GM12864 (cell line): ENCODE results near the gene SMC1B.

ENCODE experiments used
- DNase-seq: peaks from one replicate; pipeline ENCODE4 v3.0.0-alpha.2; 2011; ENCODE audit warnings: low read depth
- H3K4me3 ChIP-seq: 2 replicates; pipeline ENCODE4 v1.5.1; 2011; ENCODE audit warnings: mild to moderate bottlenecking, low read depth, low read length, control low read depth
- TF ChIP-seq, protein P1 (sequence below): IDR thresholded peaks from 2 replicates; pipeline ENCODE4 v1.5.1; 2011; ENCODE audit warnings: low read depth, mild to moderate bottlenecking, moderate library complexity, low read length, control low read depth, inconsistent platforms; ENCODE audit errors: missing control alignments

The SMC1B gene

DNA sequence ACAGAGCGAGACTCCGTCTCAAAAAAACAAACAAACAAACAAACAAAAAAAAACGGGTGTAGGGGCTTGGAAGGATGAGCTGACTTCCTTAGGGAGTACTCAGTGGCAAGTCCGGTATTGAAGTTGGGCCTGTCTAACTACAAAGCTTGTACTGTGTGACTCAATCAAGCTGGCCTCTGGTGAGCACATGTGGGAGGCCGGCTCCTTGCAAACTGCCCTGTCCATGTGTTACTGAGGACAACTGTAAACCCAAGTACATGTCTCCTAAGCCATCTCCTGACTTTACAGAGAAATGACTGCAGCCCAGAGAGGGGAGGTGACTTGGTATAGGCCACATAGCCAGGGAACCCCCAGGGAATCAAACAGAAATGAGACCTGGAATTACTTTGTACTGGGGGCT is 11.7 kb upstream of the SMC1B start:
- DNase-seq = no peak
- H3K4me3 ChIP-seq = no peak overlapping the region
- TF ChIP-seq, protein P1, sequence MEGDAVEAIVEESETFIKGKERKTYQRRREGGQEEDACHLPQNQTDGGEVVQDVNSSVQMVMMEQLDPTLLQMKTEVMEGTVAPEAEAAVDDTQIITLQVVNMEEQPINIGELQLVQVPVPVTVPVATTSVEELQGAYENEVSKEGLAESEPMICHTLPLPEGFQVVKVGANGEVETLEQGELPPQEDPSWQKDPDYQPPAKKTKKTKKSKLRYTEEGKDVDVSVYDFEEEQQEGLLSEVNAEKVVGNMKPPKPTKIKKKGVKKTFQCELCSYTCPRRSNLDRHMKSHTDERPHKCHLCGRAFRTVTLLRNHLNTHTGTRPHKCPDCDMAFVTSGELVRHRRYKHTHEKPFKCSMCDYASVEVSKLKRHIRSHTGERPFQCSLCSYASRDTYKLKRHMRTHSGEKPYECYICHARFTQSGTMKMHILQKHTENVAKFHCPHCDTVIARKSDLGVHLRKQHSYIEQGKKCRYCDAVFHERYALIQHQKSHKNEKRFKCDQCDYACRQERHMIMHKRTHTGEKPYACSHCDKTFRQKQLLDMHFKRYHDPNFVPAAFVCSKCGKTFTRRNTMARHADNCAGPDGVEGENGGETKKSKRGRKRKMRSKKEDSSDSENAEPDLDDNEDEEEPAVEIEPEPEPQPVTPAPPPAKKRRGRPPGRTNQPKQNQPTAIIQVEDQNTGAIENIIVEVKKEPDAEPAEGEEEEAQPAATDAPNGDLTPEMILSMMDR = no peak

DNA sequence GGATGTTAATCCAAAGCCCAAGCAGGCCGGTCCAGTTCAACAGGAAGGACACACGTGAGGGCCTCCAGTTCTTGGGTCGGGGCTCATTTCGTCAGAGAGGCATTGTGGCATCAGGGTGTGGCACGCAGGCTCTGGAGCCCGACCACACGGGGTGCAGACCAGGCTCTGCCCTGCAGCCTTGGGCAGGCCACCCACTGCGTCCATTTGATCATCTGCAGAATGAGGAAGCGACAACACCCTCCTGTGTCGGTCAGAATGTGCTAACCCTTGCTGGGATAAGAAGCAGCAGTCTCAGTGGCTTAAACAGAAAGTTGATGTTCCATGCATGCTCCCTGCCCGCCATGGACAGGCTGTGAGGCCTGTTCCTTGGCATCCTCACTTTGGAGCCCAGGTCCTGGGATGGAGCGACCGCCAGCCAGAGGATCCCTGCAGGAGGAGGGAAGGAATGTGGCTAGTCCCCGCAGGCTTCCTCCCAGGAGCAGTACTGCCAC is 10.9 kb upstream of the SMC1B start:
- DNase-seq = no peak
- no peak overlapping the region for H3K4me3 ChIP-seq
- TF ChIP-seq, protein P1 = no peak

DNA sequence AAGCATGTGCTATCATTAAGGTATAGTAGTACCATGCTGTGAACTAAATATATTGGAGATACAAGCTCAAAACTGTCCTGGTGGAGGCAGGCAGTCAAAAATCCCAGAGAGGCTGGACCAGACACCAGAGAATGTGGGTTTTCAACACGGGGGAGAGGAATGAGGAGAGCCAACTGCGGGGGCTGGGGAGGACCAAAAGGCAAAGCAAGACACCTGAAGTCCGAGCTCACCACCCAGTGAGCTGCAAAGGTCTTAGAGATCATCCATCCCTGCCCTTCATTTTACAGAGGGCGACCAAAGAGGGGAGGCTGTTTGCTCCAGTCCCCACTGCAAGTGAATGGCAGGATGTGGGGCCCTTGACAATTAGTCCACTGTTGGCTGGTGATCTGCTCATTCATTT is 10.1 kb upstream of the SMC1B start:
- H3K4me3 ChIP-seq = no peak overlapping the region
- TF ChIP-seq, protein P1 = no peak
- no peak for DNase-seq

DNA sequence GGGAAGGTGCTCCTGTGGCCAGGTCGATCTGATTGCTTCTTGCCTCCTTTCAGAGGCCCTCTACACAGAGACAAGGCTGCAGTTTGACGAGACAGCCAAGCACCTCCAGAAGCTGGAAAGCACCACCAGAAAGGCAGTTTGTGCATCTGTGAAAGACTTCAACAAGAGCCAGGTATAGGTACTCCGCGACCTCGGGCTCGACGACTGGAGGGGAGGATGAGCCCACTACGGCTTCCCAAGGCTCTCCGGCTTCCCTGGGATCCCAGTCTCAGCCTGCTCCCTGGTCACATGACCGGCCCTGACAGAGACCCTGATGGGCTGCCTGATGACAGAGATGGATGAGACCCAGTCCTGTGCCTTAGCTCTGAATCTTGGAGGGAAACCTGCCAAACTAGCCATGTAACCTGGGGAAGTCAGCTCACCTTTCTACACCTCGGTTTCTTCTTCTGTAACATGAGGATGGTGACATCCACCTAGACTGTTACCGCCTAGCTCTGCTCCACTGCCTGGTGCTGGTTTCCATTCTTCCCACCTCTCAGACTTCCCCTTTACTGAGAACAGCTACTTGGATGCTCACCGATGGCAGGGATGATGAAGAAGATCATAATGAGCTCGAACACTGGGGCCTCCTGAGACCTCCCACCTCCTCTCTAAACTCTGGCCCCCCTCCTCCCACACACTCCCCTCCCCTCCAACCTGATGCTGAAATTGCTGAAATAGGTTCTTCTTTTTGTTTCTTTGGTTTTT is 9.0 kb upstream of the SMC1B start:
- no peak overlapping the region for H3K4me3 ChIP-seq
- no peak for DNase-seq
- TF ChIP-seq, protein P1 = no peak

DNA sequence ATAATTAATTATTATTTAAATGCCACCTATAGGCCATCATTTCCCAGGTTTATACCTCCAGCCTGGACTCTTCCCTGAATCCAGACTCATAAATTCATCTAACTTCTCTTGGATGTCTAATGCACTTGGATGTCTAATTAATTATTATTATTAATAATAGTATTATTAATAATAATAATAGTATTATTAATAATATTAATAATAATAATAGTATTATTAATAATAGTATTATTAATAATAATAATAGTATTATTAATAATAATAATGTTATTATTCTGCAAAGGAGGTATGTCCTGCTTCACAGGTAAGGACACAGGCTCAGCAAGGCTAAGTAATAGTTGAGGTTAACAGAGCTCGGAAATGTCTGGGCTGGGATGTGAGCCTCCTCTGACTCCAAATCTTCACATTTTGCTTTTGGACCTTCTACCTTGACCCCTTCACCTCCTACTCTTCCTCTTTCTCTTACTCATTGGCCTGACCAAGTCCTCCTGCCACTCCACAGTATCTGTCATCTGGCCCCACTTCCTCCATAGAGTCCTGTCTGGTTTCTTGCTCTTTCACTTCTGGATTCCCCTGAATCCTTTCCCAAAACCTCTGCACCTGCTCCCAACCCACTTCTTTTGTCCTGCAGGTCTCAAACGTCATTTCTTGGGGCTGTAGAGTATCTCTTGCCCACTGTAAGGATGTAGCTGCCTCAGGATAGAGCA is 8.1 kb upstream of the SMC1B start:
- no peak for DNase-seq
- TF ChIP-seq, protein P1 = no peak
- H3K4me3 ChIP-seq = no peak overlapping the region

DNA sequence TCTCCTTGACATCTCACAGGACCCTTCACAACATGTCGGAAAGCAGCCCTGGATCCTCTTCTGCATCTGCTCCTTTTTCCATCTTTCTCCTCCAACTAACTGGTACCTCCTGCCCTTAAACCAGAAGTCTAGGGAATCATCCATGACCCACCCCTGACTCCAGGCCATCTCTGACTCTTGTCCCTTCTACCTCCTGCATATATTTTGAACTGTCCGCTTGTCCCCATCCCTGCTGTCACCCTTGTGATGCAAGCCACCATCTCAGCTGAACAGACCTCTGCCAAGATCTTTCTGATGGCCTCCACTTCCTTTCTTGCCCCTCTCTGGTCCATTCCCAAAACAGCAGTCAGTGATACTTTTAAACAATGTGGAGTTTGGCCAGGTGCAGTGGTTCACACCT is 7.1 kb upstream of the SMC1B start:
- no peak overlapping the region for H3K4me3 ChIP-seq
- TF ChIP-seq, protein P1 = no peak
- no peak for DNase-seq

DNA sequence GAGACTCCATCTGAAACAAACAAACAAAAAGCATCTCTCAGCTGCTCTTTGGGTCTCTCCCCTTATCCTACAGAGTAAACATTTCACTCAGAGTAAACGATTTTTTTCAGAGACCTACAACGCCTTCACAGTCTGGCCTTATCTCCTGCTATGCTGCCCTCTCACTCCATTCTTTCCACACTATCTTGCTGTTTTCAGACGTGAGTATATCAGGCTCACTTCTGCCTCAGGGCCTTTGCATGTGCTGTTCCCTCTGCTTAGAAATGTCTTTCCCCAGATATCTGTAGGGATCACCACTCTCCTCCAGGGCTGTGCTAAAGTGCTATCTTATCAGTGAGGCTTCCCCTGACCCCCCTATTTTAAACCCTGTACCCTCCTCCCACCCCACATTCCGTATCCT is 6.6 kb upstream of the SMC1B start:
- no peak overlapping the region for H3K4me3 ChIP-seq
- DNase-seq = no peak
- TF ChIP-seq, protein P1 = no peak
